Activated CD4-positive, alpha-beta T cell treated with anti-CD3 and anti-CD28 coated beads for 36 hours (primary cell): ENCODE data around the gene TIMP4. TPM values are rescaled to one million over a fixed set of nuclear protein-coding genes. Genes with fewer than 3 reads are reported as not detected.

ENCODE experiments used
- ATAC-seq: fragments of 200-7000 bp; cut with Tn5 transposase; one replicate; pipeline ENCODE4 v1.10.0; 2021; ENCODE audit warnings: mild to moderate bottlenecking, moderate library complexity
- CTCF ChIA-PET: fragments of 350-600 bp; sonication (Branson Sonifier 250); formaldehyde crosslinking; loops from one replicate; lab custom pipeline; 2021; ENCODE audit warnings: antibody characterized with exemption; lab: Charles Lee
- POLR2A ChIA-PET: fragments of 350-600 bp; sonication (Branson Sonifier 250); formaldehyde crosslinking; loops from one replicate; lab custom pipeline; 2021; ENCODE audit warnings: antibody characterized with exemption, inconsistent platforms; lab: Charles Lee
- DNase-seq: peaks from one replicate; pipeline ENCODE4 v3.0.0-alpha.2; 2020
- H3K27ac Mint-ChIP-seq: one replicate; pipeline ENCODE4 v1.8.0; 2021; ENCODE audit warnings: mixed read lengths
- H3K27me3 Mint-ChIP-seq: one replicate; pipeline ENCODE4 v1.8.0; 2021; ENCODE audit warnings: mixed read lengths
- H3K36me3 Mint-ChIP-seq: one replicate; pipeline ENCODE4 v1.8.0; 2021; ENCODE audit warnings: low read depth, mixed read lengths
- H3K4me1 Mint-ChIP-seq: one replicate; pipeline ENCODE4 v1.8.0; 2021; ENCODE audit warnings: mixed read lengths
- H3K4me3 Mint-ChIP-seq: one replicate; pipeline ENCODE4 v1.8.0; 2021; ENCODE audit warnings: mild to moderate bottlenecking, moderate library complexity, mixed read lengths
- H3K9me3 Mint-ChIP-seq: one replicate; pipeline ENCODE4 v1.8.0; 2021; ENCODE audit warnings: low read depth, mixed read lengths
- intact Hi-C, 2 experiments: fragments of 100-400 bp; cut with DNase I in 1 of 2; cut with micrococcal nuclease in 1 of 2; formaldehyde crosslinking; loops; one replicate each; pipeline versions ENCODE4 v1.14.2 to v1.15.1; 2022 to 2024; cut with DNase I, micrococcal nuclease
- total RNA-seq, 2 experiments: library from RNA; stranded (reverse); gene quantifications; one replicate each; pipeline ENCODE4 v1.2.3, GENCODE V29; 2021

Gene TIMP4
- total RNA-seq, 2 experiments from 2014 or later: 0.11 to 0.34 TPM

GRCh38 chr3:12148183-12148940 lies 10.3 kb downstream of the TIMP4 start:
- CTCF ChIA-PET: interaction anchor here (0.7 kb wide), 1 partner anchor 159 kb away, joined by 3 read pairs; no protein-coding TSS in a partner anchor
- no peak overlapping the region for H3K4me3 Mint-ChIP-seq
- H3K27me3 Mint-ChIP-seq: peaks cover 2% of the 10 kb centered on the region
- intact Hi-C loops: no loop called here
- no peaks in the 10 kb centered on the region for H3K4me1 Mint-ChIP-seq
- no peaks in the 10 kb centered on the region for H3K36me3 Mint-ChIP-seq
- ATAC-seq: no peak
- POLR2A ChIA-PET: no interaction called here
- no peaks in the 10 kb centered on the region for H3K9me3 Mint-ChIP-seq
- no peak for DNase-seq
- no peak overlapping the region for H3K27ac Mint-ChIP-seq

- Mint-ChIP-seq H3K36me3 (no peaks in the 10 kb centered on the region), H3K27ac (no peak overlapping the region), H3K9me3 (no peaks in the 10 kb centered on the region), H3K4me1 (no peaks in the 10 kb centered on the region), H3K4me3 (no peak overlapping the region), H3K27me3 (peaks cover 2% of the 10 kb centered on the region)
- CTCF ChIA-PET: interaction anchor here (0.7 kb wide), 1 partner anchor 127 kb away, joined by 3 read pairs; no protein-coding TSS in a partner anchor
- intact Hi-C loops: no loop called here
- ATAC-seq (no peak), DNase-seq (no peak)
- POLR2A ChIA-PET: no interaction called here
Observed at GRCh38 chr3:12147049-12147780, 11.5 kb downstream of the TIMP4 start.

GRCh38 chr3:12143949-12144504 lies 14.7 kb downstream of the TIMP4 start:
- ATAC-seq (no peak), DNase-seq (no peak)
- Mint-ChIP-seq H3K4me3 (no peak overlapping the region), H3K36me3 (no peaks in the 10 kb centered on the region), H3K4me1 (no peaks in the 10 kb centered on the region), H3K27ac (no peak overlapping the region), H3K27me3 (peaks cover 2% of the 10 kb centered on the region), H3K9me3 (no peaks in the 10 kb centered on the region)
- POLR2A ChIA-PET: no interaction called here
- intact Hi-C loops: no loop called here
- CTCF ChIA-PET: interaction anchor here (0.8 to 2.6 kb wide), 4 partner anchors 9 to 335 kb away, joined by 3 to 11 read pairs (median 7); no protein-coding TSS in a partner anchor

- H3K27ac Mint-ChIP-seq: no peak overlapping the region
- no peaks in the 10 kb centered on the region for H3K36me3 Mint-ChIP-seq
- POLR2A ChIA-PET: no interaction called here
- H3K27me3 Mint-ChIP-seq: no peaks in the 10 kb centered on the region
- no peak overlapping the region for H3K4me3 Mint-ChIP-seq
- H3K9me3 Mint-ChIP-seq: no peaks in the 10 kb centered on the region
- DNase-seq (no peak), ATAC-seq (no peak)
- CTCF ChIA-PET: interaction anchor here (0.5 to 2.6 kb wide), 5 partner anchors 7 to 369 kb away, joined by 3 to 11 read pairs (median 3); no protein-coding TSS in a partner anchor
- H3K4me1 Mint-ChIP-seq: no peaks in the 10 kb centered on the region
- intact Hi-C loops: no loop called here
Observed at GRCh38 chr3:12142476-12142875, 16.2 kb downstream of the TIMP4 start.

GRCh38 chr3:12141350-12141749 lies 17.4 kb downstream of the TIMP4 start:
- DNase-seq (no peak), ATAC-seq (no peak)
- no peak overlapping the region for H3K4me3 Mint-ChIP-seq
- no peaks in the 10 kb centered on the region for H3K9me3 Mint-ChIP-seq
- no peaks in the 10 kb centered on the region for H3K27me3 Mint-ChIP-seq
- intact Hi-C loops: no loop called here
- H3K4me1 Mint-ChIP-seq: no peaks in the 10 kb centered on the region
- CTCF ChIA-PET: interaction anchor here (1.0 kb wide), 1 partner anchor 53 kb away, joined by 3 read pairs; no protein-coding TSS in a partner anchor
- no peak overlapping the region for H3K27ac Mint-ChIP-seq
- H3K36me3 Mint-ChIP-seq: no peaks in the 10 kb centered on the region
- POLR2A ChIA-PET: no interaction called here

GRCh38 chr3:12139111-12139511 lies 19.6 kb downstream of the TIMP4 start:
- POLR2A ChIA-PET: no interaction called here
- intact Hi-C loops: loop anchor here (1.0 to 5.0 kb wide), 4 partner anchors 148 to 753 kb away; partner anchors contain the start of gene PPARG (in 1 of the 2)
- Mint-ChIP-seq H3K9me3 (no peaks in the 10 kb centered on the region), H3K27me3 (no peaks in the 10 kb centered on the region), H3K4me1 (no peaks in the 10 kb centered on the region), H3K27ac (no peak overlapping the region), H3K4me3 (no peak overlapping the region), H3K36me3 (no peaks in the 10 kb centered on the region)
- DNase-seq (peak; percentile 62), ATAC-seq (peak; percentile 75)
- CTCF ChIA-PET: interaction anchor here (0.6 to 9.6 kb wide), 7 partner anchors 13 to 356 kb away, joined by 3 to 141 read pairs (median 4); no protein-coding TSS in a partner anchor

GRCh38 chr3:12138044-12138443 lies 20.7 kb downstream of the TIMP4 start:
- no peaks in the 10 kb centered on the region for H3K4me1 Mint-ChIP-seq
- peaks cover 2% of the 10 kb centered on the region for H3K27me3 Mint-ChIP-seq
- no peaks in the 10 kb centered on the region for H3K9me3 Mint-ChIP-seq
- ChIA-PET POLR2A (no interaction called here), CTCF (interaction anchor here (0.6 to 9.6 kb wide), 8 partner anchors 12 to 357 kb away, joined by 3 to 141 read pairs (median 4); partner anchors contain the start of gene TSEN2)
- H3K27ac Mint-ChIP-seq: no peak overlapping the region
- intact Hi-C loops: loop anchor here in 1 of 2 experiments (1.0 to 5.0 kb wide), 4 partner anchors 38 to 754 kb away; partner anchors contain the start of gene PPARG
- ATAC-seq (peak; percentile 34), DNase-seq (peak; percentile 61)
- no peaks in the 10 kb centered on the region for H3K36me3 Mint-ChIP-seq
- H3K4me3 Mint-ChIP-seq: no peak overlapping the region

- ATAC-seq (no peak), DNase-seq (no peak)
- intact Hi-C loops: loop anchor here in 1 of 2 experiments (5.0 kb wide), 3 partner anchors 151 to 756 kb away; partner anchors contain the start of gene PPARG
- H3K36me3 Mint-ChIP-seq: no peaks in the 10 kb centered on the region
- H3K27ac Mint-ChIP-seq: no peak overlapping the region
- CTCF ChIA-PET: interaction anchor here (0.5 to 9.6 kb wide), 9 partner anchors 15 to 348 kb away, joined by 3 to 141 read pairs (median 8); partner anchors contain the start of gene TSEN2
- no peak overlapping the region for H3K4me3 Mint-ChIP-seq
- POLR2A ChIA-PET: no interaction called here
- peaks cover 8% of the 10 kb centered on the region for H3K27me3 Mint-ChIP-seq
- no peaks in the 10 kb centered on the region for H3K9me3 Mint-ChIP-seq
- H3K4me1 Mint-ChIP-seq: no peaks in the 10 kb centered on the region
Observed at GRCh38 chr3:12136371-12136770, 22.3 kb downstream of the TIMP4 start.

- intact Hi-C loops: loop anchor here (1.0 to 5.0 kb wide), 6 partner anchors 41 to 757 kb away; partner anchors contain the start of gene PPARG (in 1 of the 2)
- Mint-ChIP-seq H3K4me1 (no peaks in the 10 kb centered on the region), H3K9me3 (no peaks in the 10 kb centered on the region), H3K4me3 (no peak overlapping the region), H3K36me3 (no peaks in the 10 kb centered on the region), H3K27ac (no peak overlapping the region), H3K27me3 (peaks cover 14% of the 10 kb centered on the region)
- DNase-seq (peak; percentile 85), ATAC-seq (peak; percentile 91)
- CTCF ChIA-PET: interaction anchor here (0.6 to 9.6 kb wide), 40 partner anchors 8 to 903 kb away, joined by 3 to 141 read pairs (median 4); partner anchors contain the start of gene TSEN2
- POLR2A ChIA-PET: interaction anchor here (0.5 to 0.6 kb wide), 2 partner anchors 19 to 151 kb away, joined by 3 read pairs; no protein-coding TSS in a partner anchor
Observed at GRCh38 chr3:12135029-12135657, 23.6 kb downstream of the TIMP4 start.

- H3K27me3 Mint-ChIP-seq: peaks cover 23% of the 10 kb centered on the region
- DNase-seq (no peak), ATAC-seq (no peak)
- CTCF ChIA-PET: interaction anchor here (0.6 to 9.6 kb wide), 4 partner anchors 16 to 346 kb away, joined by 3 to 141 read pairs (median 42); no protein-coding TSS in a partner anchor
- H3K4me3 Mint-ChIP-seq: no peak overlapping the region
- H3K36me3 Mint-ChIP-seq: no peaks in the 10 kb centered on the region
- no peaks in the 10 kb centered on the region for H3K9me3 Mint-ChIP-seq
- POLR2A ChIA-PET: no interaction called here
- no peak overlapping the region for H3K27ac Mint-ChIP-seq
- H3K4me1 Mint-ChIP-seq: no peaks in the 10 kb centered on the region
- intact Hi-C loops: no loop called here
Observed at GRCh38 chr3:12132881-12133280, 25.8 kb downstream of the TIMP4 start.
